ENCODE measurements around the gene MAP1LC3C. TPM values are rescaled to one million over a fixed set of nuclear protein-coding genes. Genes with fewer than 3 reads are reported as not detected.

MAP1LC3C gene
- total RNA-seq, 4 donors from 2014 or later = 5.4 to 19.3 (median 11.6) TPM

DNA sequence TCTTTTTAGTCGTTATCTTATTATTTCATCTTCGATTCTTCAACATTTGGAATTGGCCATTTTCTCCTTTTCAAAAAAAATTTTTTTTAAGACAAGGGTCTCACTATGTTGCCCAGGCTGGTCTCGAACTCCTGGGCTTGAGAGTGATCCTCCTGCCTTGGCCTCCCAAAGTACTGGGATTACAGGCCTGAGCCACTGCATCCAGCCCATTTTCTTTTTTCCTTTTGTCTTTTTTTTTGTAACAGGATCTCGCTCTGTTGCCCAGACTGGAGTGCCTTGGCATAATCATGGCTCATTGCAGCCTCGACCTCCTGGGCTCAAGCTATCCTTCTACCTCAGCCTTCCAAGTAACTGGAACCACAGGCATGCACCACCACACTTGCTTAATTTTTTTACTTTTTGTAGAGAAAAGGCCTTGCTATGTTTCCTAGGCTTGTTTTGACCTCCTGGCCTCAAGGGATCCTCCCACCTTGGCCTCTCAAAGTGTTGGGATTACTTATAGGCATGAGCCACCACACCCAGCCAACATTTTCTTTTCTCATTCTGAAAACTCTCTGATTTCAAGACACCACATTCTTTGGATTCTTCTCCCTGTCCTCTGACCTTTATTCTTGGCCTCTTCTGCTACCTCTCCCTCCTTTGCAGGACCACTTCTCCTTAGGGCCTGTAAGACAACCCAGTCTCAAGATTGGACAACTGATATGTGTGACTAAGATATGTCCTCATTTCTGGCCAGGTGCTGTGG, 6.0 kb upstream of the MAP1LC3C start:
- Histone ChIP-seq H3K27ac (replicated peaks in 1 of 4) (no peak overlapping the region), H3K9me3 (no peaks in the 10 kb centered on the region), H3K36me3 (no peaks in the 10 kb centered on the region), H3K27me3 (peaks cover 0 to 7% (median 0%) of the 10 kb centered on the region in 4 donors), H3K4me3 (no peak overlapping the region), H3K4me1 (peaks cover 0 to 4% (median 0%) of the 10 kb centered on the region in 4 donors)
- no peak for DNase-seq (ENCODE audit: extremely low spot score)
- 92% methylated on average over 5 of the region's 5 CpGs for WGBS
- TF ChIP-seq, protein P1, sequence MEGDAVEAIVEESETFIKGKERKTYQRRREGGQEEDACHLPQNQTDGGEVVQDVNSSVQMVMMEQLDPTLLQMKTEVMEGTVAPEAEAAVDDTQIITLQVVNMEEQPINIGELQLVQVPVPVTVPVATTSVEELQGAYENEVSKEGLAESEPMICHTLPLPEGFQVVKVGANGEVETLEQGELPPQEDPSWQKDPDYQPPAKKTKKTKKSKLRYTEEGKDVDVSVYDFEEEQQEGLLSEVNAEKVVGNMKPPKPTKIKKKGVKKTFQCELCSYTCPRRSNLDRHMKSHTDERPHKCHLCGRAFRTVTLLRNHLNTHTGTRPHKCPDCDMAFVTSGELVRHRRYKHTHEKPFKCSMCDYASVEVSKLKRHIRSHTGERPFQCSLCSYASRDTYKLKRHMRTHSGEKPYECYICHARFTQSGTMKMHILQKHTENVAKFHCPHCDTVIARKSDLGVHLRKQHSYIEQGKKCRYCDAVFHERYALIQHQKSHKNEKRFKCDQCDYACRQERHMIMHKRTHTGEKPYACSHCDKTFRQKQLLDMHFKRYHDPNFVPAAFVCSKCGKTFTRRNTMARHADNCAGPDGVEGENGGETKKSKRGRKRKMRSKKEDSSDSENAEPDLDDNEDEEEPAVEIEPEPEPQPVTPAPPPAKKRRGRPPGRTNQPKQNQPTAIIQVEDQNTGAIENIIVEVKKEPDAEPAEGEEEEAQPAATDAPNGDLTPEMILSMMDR (IDR thresholded peaks at IDR 0.05) = no peak
- no peak for TF ChIP-seq EP300 (IDR thresholded peaks at IDR 0.05)
- TF ChIP-seq POLR2AphosphoS5 (IDR thresholded peaks at IDR 0.05) = no peak
- no peak for TF ChIP-seq POLR2A (IDR thresholded peaks at IDR 0.05; ENCODE audit: low read depth)
- intact Hi-C loops (cut with DNase I) = loop anchor here (5.0 kb wide), 1 partner anchor 108 kb away; no protein-coding TSS in a partner anchor

DNA sequence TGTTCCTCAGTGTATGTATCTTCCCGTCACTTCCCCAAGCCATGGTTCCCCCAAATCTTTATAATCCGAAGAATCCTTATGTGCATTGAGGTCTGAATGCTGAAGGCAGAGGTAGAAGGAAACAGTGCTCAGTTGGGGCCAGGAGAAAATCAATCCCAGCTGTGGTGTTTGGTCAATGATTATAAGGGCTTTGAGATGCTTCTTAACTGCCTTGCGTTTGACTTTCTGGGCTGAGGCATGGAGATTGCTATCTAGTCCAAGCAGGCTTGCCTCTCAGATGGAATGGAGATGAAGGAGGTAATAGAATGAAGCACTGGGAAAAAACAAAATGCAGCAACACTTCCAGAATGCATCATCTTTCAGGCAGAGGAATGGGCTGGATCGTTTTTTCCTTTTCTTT, 3.6 kb upstream of the MAP1LC3C start:
- DNase-seq (ENCODE audit: extremely low spot score) = no peak
- intact Hi-C loops (cut with DNase I) = no loop called here
- TF ChIP-seq EP300 (IDR thresholded peaks at IDR 0.05) (no peak), POLR2AphosphoS5 (IDR thresholded peaks at IDR 0.05) (no peak), POLR2A (IDR thresholded peaks at IDR 0.05; ENCODE audit: low read depth) (no peak)
- TF ChIP-seq, protein P1 (IDR thresholded peaks at IDR 0.05) = no peak
- H3K4me3 ChIP-seq = no peak overlapping the region
- no peaks in the 10 kb centered on the region for H3K27me3 ChIP-seq
- H3K4me1 ChIP-seq = peaks cover 0 to 14% (median 12%) of the 10 kb centered on the region in 4 donors
- H3K27ac ChIP-seq (replicated peaks in 1 of 4) = peak overlapping the region in 1 of 4 donors; percentile 3
- H3K9me3 ChIP-seq = no peaks in the 10 kb centered on the region
- 75% methylated on average over 4 of the region's 4 CpGs for WGBS
- no peaks in the 10 kb centered on the region for H3K36me3 ChIP-seq

GRCh38 chr1:242002072-242002471, 3.2 kb upstream of the MAP1LC3C start:
- Histone ChIP-seq H3K4me1 (peaks cover 0 to 14% (median 12%) of the 10 kb centered on the region in 4 donors), H3K9me3 (no peaks in the 10 kb centered on the region), H3K27ac (replicated peaks in 1 of 4) (peak overlapping the region in 1 of 4 donors; percentile 3), H3K27me3 (no peaks in the 10 kb centered on the region), H3K36me3 (no peaks in the 10 kb centered on the region), H3K4me3 (no peak overlapping the region)
- no peak for TF ChIP-seq POLR2A (IDR thresholded peaks at IDR 0.05; ENCODE audit: low read depth)
- TF ChIP-seq, protein P1 (IDR thresholded peaks at IDR 0.05) = no peak
- TF ChIP-seq EP300 (IDR thresholded peaks at IDR 0.05) = no peak
- TF ChIP-seq POLR2AphosphoS5 (IDR thresholded peaks at IDR 0.05) = no peak
- DNase-seq (ENCODE audit: extremely low spot score) = no peak
- intact Hi-C loops (cut with DNase I) = no loop called here
- 84% methylated on average over 5 of the region's 5 CpGs for WGBS

DNA sequence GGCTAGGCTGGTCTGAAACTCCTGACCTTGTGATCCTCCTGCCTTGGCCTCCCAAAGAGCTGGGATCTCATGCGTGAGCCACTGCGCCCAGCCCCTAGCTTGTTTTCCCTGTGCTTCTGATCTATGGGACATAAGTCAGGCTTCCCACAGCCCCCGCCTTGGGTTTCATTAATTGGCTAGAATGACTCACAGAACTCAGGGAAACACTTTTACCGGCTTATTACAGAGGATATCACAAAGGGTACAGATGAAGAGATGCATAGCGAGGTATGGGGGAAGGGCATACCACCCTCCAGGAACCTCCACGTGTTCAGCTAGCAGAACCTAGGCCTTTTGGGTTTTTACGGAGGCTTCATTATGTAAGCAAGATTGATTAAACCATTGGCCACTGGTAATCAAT, 1.5 kb upstream of the MAP1LC3C start:
- WGBS = 87% methylated on average over 7 of the region's 7 CpGs
- Histone ChIP-seq H3K4me1 (peaks cover 0 to 14% (median 12%) of the 10 kb centered on the region in 4 donors), H3K27ac (replicated peaks in 1 of 4) (no peak overlapping the region), H3K4me3 (no peak overlapping the region), H3K9me3 (no peaks in the 10 kb centered on the region), H3K27me3 (no peaks in the 10 kb centered on the region), H3K36me3 (no peaks in the 10 kb centered on the region)
- TF ChIP-seq POLR2A (IDR thresholded peaks at IDR 0.05; ENCODE audit: low read depth) (no peak), EP300 (IDR thresholded peaks at IDR 0.05) (no peak), POLR2AphosphoS5 (IDR thresholded peaks at IDR 0.05) (no peak)
- TF ChIP-seq, protein P1 (IDR thresholded peaks at IDR 0.05) = no peak
- intact Hi-C loops (cut with DNase I) = no loop called here
- DNase-seq (ENCODE audit: extremely low spot score) = no peak
